Mucosa of descending colon (tissue), 3 donors: Measurements from ENCODE around the gene PERCC1. TPM values are rescaled to one million over a fixed set of nuclear protein-coding genes. Genes with fewer than 3 reads are reported as not detected.

ENCODE experiments used
- ATAC-seq: fragments of 200-7000 bp; cut with Tn5 transposase; one replicate; pipeline ENCODE4 v1.9.1; 2020; ENCODE audit warnings: mild to moderate bottlenecking, moderate library complexity
- DNase-seq, 3 donors: peaks; one replicate each; pipeline ENCODE4 v3.0.0-alpha.2; 2020
- H3K36me3 ChIP-seq: fragments of 200-600 bp; one replicate; pipeline ENCODE4 v1.8.0; 2021; ENCODE audit warnings: low read depth, mild to moderate bottlenecking
- H3K4me1 ChIP-seq: fragments of 200-600 bp; one replicate; pipeline ENCODE4 v1.8.0; 2021; ENCODE audit warnings: low read depth, mild to moderate bottlenecking
- H3K4me3 ChIP-seq: fragments of 200-600 bp; one replicate; pipeline ENCODE4 v1.8.0; 2021; ENCODE audit warnings: mild to moderate bottlenecking
- H3K9me3 ChIP-seq: fragments of 200-600 bp; one replicate; pipeline ENCODE4 v1.8.0; 2021; ENCODE audit warnings: mild to moderate bottlenecking
- CTCF ChIP-seq: fragments of 200-600 bp; IDR thresholded peaks from one replicate; pipeline ENCODE4 v1.8.0; 2022; ENCODE audit warnings: antibody characterized with exemption, mild to moderate bottlenecking
- intact Hi-C, 2 donors: fragments of 100-400 bp; cut with DNase I in 1 of 2; cut with micrococcal nuclease in 1 of 2; formaldehyde crosslinking; loops; one replicate each; pipeline versions ENCODE4 v1.11.0 to v1.11.1; 2022; cut with DNase I, micrococcal nuclease
- total RNA-seq, 3 donors: library from RNA; stranded (reverse); fragmentation: NEBNext Ultra II Directional in 2 of 3; extraction: Animal tissue kit (Norgen Biotek cat#: 25700) in 2 of 3; gene quantifications; one replicate each; pipeline versions ENCODE4 v1.2.1 to v1.2.4, GENCODE V29; 2021 to 2023
- donor health status: DM: no; HTN: no; CAD: no; lungs with moderate emphysema.
- donor health status: DM: no; HTN: no; CAD: no.
- donor health status: DM: no; HTN: yes; CAD: no.

Gene PERCC1
- total RNA-seq, 3 donors from 2014 or later: 0.34 TPM; not detected in 2

- Histone ChIP-seq H3K4me3 (no peak overlapping the region), H3K4me1 (no peaks in the 10 kb centered on the region), H3K9me3 (no peaks in the 10 kb centered on the region), H3K36me3 (peaks cover 5% of the 10 kb centered on the region)
- intact Hi-C loops: no loop called here
- TF ChIP-seq CTCF: no peak
- ATAC-seq (no peak), DNase-seq (no peak)
Measured at GRCh38 chr16:1451702-1452392, 21.0 kb downstream of the PERCC1 start.

GRCh38 chr16:1452530-1452929 is 21.7 kb downstream of the PERCC1 start:
- DNase-seq: no peak
- TF ChIP-seq CTCF: no peak
- ATAC-seq: no peak
- H3K4me1 ChIP-seq: no peaks in the 10 kb centered on the region
- peaks cover 5% of the 10 kb centered on the region for H3K36me3 ChIP-seq
- no peak overlapping the region for H3K4me3 ChIP-seq
- intact Hi-C loops: no loop called here
- H3K9me3 ChIP-seq: no peaks in the 10 kb centered on the region

- no peaks in the 10 kb centered on the region for H3K9me3 ChIP-seq
Measured at GRCh38 chr16:1453316-1453715, 22.4 kb downstream of the PERCC1 start.

GRCh38 chr16:1454561-1454960 is 23.7 kb downstream of the PERCC1 start:
- no peak for ATAC-seq
- H3K4me1 ChIP-seq: no peaks in the 10 kb centered on the region
- no peak for DNase-seq
- H3K36me3 ChIP-seq: no peaks in the 10 kb centered on the region
- no peak overlapping the region for H3K4me3 ChIP-seq
- TF ChIP-seq CTCF: no peak
- intact Hi-C loops: no loop called here
- H3K9me3 ChIP-seq: no peaks in the 10 kb centered on the region

More at GRCh38 chr16:1453316-1453715, 22.4 kb downstream of the PERCC1 start:
- TF ChIP-seq CTCF: no peak
- Histone ChIP-seq H3K36me3 (no peaks in the 10 kb centered on the region), H3K4me1 (no peaks in the 10 kb centered on the region), H3K4me3 (no peak overlapping the region)
- ATAC-seq (no peak), DNase-seq (no peak)
- intact Hi-C loops: no loop called here

GRCh38 chr16:1455190-1456171 is 24.6 kb downstream of the PERCC1 start:
- ATAC-seq (no peak), DNase-seq (no peak)
- Histone ChIP-seq H3K4me1 (no peaks in the 10 kb centered on the region), H3K9me3 (no peaks in the 10 kb centered on the region), H3K36me3 (no peaks in the 10 kb centered on the region), H3K4me3 (no peak overlapping the region)
- intact Hi-C loops: no loop called here
- no peak for TF ChIP-seq CTCF
